ENCODE data around the gene CHAC2.

Gene CHAC2

GRCh38 chr2:53778536-53779162, 11.0 kb downstream of the CHAC2 start:
- no peak for DNase-seq (ENCODE audit: low spot score)

DNA sequence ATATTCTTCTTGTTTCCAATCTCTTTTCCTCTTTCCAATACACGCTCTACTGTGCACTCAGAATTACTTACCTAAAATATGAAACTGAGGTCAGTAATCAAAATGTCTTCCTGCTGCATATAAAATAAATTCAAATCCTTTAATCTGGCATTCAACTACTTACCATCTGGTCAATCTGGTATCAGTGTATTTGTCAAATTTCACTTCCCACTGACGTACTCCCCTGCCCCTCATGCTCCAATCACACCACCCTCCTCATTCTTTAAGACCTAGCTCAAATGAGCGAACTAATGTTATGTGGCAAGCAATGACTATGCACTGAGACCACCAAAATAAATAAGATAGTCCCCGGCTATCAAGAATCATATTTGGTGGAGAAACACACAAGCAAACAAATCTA, 12.5 kb downstream of the CHAC2 start:
- no peak for DNase-seq (ENCODE audit: low spot score)

GRCh38 chr2:53782676-53783075, 15.1 kb downstream of the CHAC2 start:
- no peak for DNase-seq (ENCODE audit: low spot score)

DNA sequence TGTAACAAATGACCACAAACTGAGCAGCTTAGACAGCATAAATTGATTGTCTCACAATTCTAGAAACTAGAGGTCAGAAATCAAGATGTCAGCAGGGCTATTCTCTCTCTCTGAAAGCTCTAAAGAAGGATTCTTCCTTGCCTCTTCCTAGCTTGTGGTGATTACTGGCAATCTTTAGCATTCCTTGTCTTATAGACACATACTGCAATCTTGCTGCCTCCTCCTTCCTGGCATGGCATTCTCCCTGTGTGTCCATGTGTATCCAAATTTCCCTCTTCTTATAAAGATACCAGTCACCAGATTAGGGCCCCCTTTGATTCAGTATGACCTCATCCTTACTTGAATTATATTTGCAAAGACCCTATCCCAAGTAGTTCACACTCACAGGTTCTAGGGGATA, 16.8 kb downstream of the CHAC2 start:
- no peak for DNase-seq (ENCODE audit: low spot score)

DNA sequence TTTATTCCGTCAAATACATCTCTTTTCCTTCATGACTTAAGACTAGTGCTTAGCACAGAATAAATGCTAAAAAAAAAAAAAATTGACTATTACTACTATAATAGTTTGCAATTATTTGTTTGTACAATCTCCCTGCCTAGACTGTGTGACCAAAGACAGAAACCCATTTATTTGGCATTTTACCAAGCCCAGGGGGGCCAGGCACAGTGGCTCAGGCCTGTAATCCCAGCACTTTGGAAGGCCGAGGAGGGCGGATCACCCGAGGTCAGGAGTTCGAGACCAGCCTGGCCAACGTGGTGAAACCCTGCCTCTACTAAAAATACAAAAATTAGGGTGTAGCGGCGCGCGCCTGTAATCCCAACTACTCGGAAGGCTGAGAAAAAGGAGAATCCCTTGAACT, 17.8 kb downstream of the CHAC2 start:
- DNase-seq (ENCODE audit: low spot score) = no peak

DNA sequence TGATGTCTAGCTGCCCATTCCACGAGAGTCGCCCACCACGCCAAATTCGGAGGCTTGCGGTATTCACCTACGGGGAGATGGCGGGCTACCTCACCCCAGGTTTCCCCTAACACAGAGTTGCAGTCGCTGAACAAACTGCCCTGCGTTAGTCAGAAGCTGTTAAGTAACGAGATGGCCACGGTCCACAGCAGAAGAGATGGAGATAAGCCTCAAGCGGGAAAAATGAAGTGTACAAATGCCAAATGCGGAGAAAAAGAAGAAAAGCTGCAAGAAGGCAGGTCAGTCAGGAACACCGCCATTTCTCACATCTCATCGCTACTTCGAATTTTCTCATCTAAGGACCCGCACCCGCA, 18.7 kb downstream of the CHAC2 start:
- peak; percentile 15 for DNase-seq (ENCODE audit: low spot score)

GRCh38 chr2:53786705-53787613, 19.4 kb downstream of the CHAC2 start, which contains the start of the genes ASB3 and ERLEC1:
TSS of gene ASB3 (minus strand) at chr2:53786953. CDS start at chr2:53765572, 21,381 bp downstream.
TSS of gene ERLEC1 (plus strand) at chr2:53787044. CDS start at chr2:53787211, 167 bp downstream.
- peak; percentile 92 for DNase-seq (ENCODE audit: low spot score)

DNA sequence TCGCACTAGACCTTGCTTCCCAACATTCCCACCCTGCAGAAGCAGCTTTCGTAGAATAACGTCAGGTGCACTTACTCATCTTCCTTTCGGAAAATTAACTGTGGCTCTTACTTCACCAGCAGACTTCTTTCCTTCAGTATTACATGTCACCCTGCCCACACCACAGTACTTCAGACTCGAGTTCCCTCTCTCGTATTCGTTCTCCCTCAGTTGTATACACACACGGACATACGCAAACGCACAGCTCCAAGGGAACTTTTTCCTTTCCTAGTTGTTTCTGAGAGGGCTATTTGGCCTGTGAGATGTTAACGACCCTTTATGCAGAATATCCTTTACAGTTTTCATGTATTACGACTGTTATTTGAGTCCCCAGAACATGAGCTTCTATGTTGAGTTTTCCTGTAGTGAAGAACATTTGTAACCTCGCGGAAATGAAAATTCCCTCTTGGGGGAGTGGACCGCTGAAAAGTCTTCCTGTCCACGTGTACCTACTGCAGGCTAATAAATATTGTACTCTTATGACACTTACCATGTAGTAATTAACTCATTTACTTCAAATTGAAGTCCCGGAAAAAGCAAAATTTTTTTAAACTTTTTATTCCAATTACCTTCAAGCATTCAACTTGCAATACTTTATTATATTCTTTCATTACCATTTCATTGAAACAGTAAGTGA, 20.1 kb downstream of the CHAC2 start:
- DNase-seq (ENCODE audit: low spot score) = peak; percentile 24

DNA sequence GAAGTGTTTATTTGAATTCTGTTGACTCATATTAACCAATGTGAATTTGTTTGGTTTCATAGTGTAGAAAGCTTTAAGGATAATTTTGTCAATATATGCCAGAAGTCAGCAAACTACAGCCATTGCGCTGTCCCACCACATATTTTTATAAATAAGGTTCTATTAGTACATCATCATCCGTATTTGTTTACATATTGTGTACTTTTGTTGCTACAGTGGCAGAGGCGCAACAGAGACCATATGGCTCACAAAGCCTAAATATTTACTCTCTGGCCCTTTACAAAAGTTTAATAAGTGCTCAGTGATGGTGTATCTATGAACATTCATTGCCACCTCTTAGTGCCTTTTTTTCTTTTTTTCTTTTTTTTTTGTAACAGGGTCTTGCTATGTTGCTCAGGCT, 25.7 kb downstream of the CHAC2 start:
- no peak for DNase-seq (ENCODE audit: low spot score)

DNA sequence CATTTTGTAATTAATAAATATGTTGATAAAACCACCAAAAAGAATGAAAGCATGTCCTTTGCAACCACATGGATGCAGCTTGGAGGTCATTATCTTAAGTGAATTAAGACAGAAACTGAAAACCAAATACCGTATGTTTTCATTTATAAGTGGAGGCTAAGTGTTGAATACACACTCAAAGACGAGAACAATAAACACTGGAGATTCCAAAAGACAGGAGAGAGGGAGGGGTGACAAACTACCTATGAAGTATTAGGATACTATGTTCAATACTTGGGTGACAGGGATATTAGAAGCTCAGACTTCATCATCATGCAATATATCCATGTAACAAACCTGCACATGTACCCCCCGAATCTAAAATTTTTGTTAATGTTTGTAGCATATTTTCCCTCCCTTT, 26.2 kb downstream of the CHAC2 start:
- no peak for DNase-seq (ENCODE audit: low spot score)

- DNase-seq (ENCODE audit: low spot score) = no peak
Measured at GRCh38 chr2:53801547-53801946, 33.9 kb downstream of the CHAC2 start.

GRCh38 chr2:53802617-53803151, 35.1 kb downstream of the CHAC2 start:
- no peak for DNase-seq (ENCODE audit: low spot score)

GRCh38 chr2:53811601-53812000, 44.0 kb downstream of the CHAC2 start:
- no peak for DNase-seq (ENCODE audit: low spot score)

- DNase-seq (ENCODE audit: low spot score) = no peak
Measured at GRCh38 chr2:53813151-53813550, 45.5 kb downstream of the CHAC2 start.

- DNase-seq (ENCODE audit: low spot score) = no peak
Measured at GRCh38 chr2:53818854-53819435, 51.3 kb downstream of the CHAC2 start.

GRCh38 chr2:53819634-53820033, 52.0 kb downstream of the CHAC2 start:
- DNase-seq (ENCODE audit: low spot score) = no peak

GRCh38 chr2:53820048-53820447, 52.4 kb downstream of the CHAC2 start:
- DNase-seq (ENCODE audit: low spot score) = no peak

- no peak for DNase-seq (ENCODE audit: low spot score)
Measured at GRCh38 chr2:53820711-53821110, 53.1 kb downstream of the CHAC2 start.

DNA sequence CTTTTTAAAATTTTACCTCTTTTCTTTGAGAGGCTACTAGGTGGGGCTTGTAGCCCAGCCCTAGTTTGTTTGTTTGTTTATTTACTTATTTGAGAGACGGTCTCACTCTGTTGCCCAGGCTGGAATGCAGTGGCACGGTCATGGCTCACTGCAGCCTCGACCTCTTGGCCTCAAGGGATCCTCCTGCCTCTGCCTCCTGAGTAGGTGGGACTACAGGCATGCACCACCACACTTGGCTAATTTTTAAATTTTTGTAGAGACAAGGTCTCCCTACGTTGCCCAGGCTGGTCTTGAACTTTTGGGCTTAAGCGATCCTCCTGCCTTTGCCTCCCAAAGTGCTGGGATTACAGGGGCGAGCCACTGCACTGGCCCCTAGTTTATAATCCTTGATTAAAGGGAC, 54.2 kb downstream of the CHAC2 start:
- no peak for DNase-seq (ENCODE audit: low spot score)

DNA sequence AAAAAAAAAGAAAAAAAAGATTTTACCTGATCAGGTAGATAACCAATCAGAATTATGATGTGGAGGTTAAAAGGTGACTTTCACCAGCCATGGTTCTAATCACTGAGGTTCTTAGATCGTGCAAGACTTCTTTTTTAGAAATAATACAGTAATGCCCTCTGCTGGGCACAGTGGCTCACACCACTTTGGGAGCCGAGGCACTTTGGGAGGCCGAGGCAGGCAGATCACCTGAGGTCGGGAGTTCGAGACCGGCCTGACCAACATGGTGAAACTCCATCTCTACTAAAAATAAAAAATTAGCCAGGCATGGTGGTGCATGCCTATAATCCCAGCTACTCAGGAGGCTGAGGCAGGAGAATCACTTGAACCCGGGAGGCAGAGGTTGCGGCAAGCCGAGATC, 56.0 kb downstream of the CHAC2 start:
- peak; percentile 17 for DNase-seq (ENCODE audit: low spot score)

Data from activated CD4-positive, alpha-beta T cell treated with anti-CD3 and anti-CD28 coated beads, Interleukin-2, Interleukin-4, amounts not matched to agents 100 ng/mL and 50 ng/mL, durations not matched to agents 16 hours and 8 hours (primary cell).